ENCODE results near the gene ARL17B.
"Not testable (repeated sequence)": the region's sequence is repeated elsewhere in the genome, so short reads cannot be mapped to it uniquely, and the experiment has no call there.

ARL17B gene

DNA sequence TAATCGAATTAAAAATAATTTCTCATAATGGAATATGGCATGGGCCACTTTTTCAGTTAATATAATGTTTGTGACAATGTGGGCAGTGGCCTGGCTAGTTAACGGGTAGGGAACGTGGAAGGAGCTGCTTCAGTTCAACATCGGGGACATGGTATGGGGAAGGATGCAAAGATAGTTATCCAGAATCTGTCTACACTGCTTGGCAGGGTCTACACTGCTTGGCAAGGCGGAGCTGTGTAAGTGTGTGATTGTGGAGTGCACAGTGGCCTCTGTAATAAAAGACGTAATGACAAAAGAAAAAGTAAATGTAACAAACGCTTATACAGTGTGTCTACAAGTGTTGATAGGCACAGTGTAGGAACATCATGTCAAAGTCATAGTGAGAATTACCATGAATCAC lies 74.0 kb downstream of the ARL17B start:
- DNase-seq = not testable (repeated sequence)

DNA sequence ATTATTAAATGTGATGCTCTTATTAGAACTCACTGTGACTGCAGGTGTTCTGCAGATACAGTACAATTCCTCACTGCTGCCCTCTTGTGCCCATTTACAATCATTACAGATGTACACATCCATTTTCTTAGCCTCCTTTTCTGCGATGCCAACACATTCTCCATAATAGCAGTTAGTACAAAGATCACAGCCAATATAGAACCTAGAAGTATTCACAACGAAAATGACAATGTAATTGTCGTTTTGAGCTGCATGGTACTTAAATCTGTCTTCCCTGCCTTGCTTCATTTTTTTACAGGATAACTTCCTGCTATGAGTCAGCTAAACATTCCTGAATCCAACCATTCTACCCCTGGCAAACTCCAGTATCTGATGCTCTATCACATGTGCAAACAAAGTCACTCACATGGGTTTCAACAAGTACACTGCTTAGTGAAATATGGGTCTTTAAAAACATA lies 74.8 kb downstream of the ARL17B start:
- peak; percentile 50 for DNase-seq

DNA sequence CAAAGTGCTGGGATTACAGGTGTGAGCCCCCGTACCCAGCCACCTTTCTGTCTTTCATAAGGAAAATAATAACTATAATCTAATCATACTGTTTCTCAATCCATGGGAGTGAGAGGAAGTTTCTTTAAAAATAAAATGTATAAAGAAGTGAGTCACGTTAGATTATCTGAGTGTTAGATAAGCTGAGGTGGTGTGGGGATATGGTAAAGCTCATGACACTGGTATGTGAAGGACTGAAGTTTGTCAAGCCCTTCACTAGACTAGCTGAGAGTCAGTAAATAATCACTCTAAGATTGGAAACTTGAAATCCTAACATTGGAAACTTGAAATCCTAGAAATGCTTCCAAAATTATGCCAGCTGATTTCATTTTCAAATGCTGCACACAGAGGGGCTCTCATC lies 76.1 kb downstream of the ARL17B start:
- not testable (repeated sequence) for DNase-seq

DNA sequence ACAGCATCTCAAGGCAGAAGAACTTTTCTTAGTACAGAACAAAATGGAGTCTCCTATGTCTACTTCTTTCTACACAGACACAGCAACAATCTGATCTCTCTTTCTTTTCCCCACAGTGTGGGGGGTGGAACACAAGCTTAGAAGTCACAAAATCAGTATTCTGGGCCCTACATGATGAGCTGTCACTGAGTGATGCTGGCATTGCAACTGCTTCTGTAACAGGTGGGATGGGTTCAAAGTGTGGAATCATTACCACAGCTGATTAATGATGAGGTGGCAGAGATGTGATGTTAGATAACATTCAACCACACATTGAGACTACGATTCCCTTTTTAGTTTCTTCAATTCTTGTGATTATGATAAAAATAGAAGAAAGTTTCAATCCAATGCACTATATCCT lies 77.1 kb downstream of the ARL17B start:
- peak; percentile 62 for DNase-seq

DNA sequence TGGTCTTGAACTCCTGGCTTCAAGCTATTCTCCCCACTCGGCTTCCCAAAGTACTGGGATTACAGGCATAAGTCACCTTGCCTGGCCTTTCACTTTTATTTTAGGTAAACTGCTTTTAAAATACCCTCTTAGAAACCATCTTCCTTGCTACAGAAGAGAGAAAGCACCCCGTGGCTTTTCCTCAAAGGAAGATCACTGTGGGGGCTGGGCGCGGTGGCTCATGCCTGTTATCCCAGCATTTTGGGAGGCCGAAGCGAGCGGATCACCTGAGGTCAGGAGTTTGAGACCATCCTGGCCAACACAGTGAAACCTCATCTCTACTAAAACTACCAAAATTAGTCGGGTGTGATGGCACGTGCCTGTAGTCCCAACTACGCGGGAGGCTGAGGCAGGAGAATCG lies 78.9 kb downstream of the ARL17B start:
- DNase-seq = not testable (repeated sequence)

DNA sequence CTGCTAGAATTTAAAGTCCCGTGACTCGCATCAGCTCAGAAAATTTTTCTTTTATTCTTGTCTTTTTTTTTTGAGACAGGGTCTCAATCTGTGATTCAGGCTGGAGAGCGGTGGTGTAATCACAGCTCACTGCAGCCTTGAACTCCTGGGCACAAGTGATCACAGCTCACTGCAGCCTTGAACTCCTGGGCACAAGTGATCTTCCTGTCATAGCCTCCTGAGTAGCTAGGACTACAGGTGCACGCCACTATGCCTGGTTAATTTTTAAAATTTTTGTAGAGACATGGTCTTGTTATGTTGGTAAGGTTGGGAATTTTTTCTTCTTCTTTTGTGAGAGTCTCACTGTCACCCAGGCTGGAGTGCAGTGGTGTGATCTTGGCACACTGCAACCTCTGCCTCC lies 80.2 kb downstream of the ARL17B start:
- DNase-seq = not testable (repeated sequence)

DNA sequence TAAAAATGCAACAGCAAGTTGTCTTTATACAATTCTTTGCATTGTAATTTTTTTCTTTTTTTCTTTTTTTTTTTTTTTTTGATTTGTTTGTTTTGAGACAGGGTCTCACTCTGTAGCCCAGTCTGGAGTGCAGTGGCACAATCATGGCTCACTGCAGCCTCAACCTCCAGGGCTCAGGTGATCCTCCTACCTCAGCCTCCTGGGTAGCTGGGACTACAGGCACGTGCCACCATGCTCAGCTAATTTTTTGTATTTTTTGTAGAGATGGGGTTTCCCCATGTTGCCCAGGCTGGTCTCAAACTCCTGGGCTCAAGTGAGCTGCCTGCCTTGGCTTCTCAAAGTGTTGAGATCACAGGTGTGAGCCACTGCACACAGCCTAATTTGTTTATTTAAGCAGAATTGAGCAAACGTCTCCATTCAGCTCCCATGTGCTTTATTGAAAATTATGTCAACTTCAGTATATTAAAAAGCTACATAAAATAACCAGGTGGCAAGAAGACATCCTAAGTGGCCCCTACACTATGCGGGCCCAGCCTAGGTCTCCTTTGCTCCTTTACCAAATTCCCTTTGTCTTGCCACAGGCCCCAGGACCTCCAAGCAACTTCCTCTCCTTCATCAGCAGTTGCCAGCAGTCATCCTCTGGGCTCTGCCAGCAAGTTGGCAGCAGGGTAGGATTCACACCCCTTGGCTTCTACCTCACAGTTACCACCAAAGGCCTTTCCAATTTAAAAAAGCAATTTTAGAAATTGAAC lies 84.7 kb downstream of the ARL17B start:
- not testable (repeated sequence) for DNase-seq

DNA sequence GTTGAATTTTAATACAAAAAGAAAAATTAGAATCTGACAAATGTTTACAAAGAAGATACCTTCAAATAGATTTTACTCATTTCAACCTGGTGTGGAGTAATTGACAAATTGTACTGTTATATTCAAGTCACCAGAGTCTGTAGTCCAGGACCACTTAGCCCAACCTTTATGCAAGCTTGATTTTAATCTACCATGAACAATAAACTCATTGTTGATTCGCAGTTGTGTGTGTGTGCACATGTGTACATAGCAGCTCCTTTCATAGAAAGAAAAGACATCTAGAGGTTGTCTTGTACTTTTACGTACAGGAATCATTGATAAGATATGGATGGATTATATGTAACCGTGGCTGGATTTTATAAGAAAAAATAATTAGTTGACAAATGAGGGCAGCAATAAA lies 87.3 kb downstream of the ARL17B start:
- no peak for DNase-seq

DNA sequence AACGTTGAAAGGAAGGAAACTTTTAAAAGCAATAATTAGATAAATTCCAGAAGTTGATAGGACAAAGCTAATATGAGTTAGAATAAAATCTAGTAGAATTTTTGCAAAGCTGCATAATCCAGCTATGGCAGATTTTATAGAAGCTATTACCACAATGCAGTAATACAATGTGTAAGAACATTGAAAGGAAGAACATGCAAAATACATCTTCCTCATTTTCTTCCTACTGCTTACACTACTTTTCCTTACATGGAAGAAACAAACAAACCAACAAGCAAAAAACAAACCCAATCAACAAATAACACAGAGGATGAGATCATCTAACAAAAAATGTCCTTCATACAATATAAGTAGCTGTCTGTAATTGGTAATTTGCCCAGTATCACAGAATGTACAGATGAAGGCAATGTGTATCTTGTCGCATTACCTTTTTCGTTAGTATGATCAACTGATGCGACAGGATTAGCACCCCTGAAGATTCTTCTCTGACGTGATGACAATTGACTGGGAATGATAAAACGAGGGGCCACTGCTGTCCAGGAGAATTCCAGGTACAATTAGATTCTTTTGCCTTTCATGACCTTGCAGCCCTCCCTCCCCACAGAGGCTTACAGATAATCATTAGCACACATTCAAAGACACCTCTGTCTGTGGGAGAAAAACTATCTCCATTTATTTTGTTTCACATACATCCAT lies 87.9 kb downstream of the ARL17B start:
- DNase-seq = no peak

DNA sequence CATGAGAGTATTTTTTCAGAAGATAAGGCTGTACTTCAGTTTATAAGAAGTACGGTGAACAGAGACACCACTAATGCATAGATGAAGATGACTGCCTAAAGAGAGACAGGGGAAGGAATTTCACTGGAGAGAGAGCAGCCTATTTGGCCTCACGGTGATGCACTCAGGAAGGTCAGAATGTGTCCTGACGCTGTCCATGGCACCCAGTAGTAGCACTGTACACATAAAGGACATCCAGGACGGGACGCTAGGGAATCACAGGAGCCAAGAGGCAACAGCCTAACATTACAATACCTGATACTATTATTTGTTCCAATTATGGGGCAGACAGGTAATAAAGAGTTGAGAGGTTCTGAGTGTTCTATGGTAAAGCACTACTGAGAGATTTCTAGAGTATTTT lies 91.5 kb downstream of the ARL17B start:
- DNase-seq = no peak

DNA sequence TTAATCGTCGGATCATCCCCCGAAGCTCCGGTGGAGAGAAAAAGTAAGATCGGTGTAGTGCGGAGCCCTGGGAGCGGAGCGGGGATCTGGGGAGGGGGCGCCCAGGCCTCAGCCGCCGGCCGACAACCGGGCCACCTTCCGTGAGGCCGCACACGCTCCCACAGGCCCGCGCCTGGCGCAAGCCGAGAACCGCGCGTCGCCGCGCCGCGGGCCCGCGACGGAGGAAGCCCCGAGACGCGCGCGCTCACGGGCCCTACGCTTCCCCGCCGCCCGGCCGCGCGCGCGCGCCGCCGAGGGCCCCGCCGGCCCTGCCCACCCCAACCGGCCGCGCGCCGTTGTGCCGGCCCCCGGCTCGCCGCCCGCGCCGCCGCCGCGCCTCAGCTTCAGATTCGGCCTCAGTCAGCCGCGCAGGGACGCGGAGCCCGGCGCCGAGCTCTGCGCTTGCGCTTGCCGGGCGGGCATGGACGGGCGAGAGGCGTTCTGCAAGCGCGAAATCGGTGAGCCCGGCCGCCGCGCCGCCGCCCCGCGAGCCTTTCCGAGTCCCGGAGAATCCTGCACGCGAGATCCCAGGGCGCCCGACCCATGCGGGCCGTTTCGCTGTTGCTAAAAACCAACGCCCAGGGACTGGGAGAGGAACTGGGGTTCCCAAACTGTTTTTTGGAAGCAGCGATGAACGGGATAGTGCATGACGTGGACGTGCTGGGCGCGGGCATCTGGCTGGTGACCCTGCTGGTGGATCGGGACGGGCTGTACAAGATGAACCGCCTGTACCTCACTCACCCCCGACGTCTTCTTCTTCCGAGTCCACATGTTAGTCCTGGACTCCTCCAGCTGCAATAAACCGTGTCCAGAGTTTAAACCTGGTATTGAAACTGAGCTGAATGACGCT lies 94.7 kb downstream of the ARL17B start:
- DNase-seq = peak; percentile 89

DNA sequence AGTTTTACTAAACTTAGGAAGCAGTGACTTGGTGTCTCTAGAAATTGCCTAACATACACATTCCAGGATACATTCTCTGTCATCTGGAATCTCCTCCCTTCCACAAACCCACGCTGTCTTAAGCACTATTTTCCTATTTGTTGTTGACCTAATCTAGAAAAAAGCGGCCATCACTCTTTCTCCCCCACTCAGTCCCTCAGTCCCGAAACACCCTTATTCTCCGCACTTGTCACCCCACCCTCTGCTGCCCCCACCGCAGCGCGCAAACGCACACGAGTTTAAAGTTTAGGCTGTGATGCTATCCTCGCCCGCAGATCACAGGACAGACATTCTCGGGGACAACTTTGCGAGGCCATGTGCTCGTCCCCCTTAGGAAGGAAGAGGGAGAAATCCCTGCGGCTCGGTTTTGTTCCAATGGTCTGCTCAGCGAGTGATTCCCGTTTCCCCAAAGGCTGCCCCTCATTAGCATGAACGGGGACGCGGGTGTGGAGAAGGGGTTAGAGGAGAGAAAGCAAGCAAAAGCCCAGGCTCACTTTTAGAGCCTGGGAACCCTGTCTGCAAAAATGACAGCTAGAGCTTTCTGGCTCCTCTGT lies 95.4 kb downstream of the ARL17B start:
- not testable (repeated sequence) for DNase-seq

DNA sequence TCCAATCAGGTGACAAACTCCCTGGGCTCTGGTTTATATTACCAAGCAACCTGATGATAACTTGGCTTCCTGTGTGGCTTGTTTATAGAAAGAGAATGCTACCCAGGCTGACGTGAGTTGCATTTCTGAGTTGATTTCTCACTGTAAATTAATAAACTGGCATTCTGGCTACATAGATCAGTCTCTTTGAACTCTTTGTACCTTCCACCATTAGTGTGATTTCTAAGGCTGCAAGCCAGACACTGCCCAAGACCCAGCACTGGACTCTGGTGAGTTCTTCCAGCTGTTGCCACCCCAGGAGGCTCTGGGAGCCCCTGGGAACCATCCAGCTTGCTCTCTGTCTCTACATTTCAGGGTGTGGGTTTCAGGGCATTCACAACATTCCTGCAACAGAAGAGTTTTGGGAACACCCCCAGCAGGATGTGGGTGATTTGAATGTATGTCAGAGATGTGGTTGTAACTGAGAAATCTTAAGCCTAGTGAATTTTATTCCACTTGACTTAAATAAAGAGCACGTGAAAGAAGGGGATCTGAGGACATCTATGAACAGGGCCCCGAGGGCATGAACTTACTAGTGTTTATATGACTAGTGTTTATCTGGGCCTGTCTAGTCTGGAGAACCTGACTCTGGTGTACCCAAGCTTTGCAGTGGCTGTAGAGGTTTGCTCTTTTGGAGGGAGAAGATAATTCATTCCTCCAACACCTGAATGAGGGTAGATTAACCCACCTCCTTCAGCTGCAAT lies 96.9 kb downstream of the ARL17B start:
- no peak for DNase-seq

DNA sequence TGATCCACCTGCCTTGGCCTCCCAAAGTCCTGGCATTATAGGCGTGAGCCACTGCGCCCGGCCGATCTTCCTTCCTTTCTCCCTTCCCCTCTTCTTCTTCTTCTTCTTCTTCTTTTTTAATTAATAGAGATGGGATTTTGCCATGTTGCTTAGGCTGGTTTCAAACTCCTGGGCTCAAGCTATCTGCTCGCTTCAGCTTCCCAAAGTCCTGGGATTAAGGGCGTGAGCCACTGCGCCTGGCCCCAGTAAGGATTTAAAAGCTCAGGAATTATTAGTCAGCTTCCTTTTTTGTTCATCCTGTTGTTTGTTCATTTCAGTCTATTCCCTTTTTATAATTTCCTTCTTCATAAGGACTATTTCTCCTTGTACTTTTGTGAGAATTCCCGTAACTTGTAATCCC lies 99.3 kb downstream of the ARL17B start:
- DNase-seq = no peak

DNA sequence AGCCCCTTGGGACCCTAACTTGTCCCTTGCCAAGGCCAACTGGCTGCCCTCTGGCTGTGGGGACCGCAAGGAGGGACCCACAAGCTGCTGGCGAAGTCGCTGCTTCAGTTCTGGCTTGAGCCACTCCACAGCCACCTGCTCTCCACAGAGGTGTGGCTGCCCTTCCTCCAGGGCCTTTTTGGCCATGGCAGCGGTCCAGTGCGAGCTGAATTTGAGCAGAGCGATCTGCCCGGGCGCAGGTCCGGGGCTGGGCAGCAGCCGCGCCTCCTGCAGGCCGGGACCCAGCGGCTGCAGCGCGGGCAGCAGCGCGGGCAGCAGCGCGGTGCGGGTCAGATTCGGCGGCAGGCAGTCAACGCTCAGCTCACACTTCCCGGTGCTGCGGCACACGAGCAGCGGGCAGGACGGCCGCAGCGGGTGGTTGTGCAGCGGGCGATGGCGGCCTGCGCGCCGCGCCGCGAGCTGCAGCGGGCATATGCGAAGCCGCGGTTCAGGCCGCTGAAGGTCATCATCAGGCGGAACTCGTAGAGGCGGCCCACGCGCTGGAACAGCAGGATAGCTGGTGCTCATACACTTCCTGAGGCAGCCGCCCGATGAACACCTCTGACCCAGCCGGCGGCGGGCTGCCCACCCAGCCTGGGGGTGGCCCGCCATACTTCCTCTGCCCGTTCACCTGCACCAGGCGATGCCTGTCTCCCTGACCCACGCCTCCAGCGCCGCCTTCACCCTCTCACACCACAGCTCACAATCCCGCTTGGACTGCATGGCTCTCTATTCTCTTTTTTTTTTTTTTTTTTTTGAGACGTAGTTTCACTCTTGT lies 101.5 kb downstream of the ARL17B start:
- not testable (repeated sequence) for DNase-seq

DNA sequence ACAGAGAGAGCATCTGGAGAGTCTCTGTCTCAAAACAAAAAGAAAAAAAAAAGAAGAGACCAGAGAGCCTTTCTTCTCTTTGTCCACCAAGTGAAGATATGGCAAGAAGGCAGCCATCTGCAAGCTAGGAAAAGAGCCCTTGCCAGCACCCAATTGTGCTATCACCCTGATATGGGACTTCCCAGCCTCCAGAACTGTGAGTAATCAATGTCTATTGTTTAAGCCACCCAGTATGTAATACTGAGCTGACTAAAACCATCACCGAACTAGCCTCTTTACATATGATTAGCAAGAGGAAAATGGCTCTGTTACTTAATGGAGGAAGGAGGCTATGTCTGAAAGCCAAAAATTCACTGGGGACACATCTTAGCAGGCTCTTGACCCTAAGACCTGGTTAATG lies 105.2 kb downstream of the ARL17B start:
- not testable (repeated sequence) for DNase-seq

DNA sequence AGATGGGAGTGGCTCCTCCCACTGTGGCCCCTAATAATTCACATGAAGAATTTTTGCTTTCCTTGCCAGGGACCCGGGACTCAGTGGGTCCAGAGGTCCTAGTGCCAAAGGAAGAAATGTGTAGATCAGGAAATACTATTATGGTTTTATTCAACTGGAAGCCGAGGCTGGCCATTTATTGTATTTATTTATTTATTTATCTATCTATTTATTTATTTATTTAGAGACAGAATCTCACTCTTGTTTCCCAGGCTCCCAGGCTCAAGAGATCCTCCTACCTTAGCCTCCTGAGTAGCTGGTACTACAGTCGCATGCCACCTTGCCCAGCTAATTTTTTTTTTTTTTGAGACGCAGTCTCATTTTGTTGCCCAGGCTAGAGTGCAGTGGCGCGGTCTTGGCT lies 107.4 kb downstream of the ARL17B start:
- DNase-seq = not testable (repeated sequence)

DNA sequence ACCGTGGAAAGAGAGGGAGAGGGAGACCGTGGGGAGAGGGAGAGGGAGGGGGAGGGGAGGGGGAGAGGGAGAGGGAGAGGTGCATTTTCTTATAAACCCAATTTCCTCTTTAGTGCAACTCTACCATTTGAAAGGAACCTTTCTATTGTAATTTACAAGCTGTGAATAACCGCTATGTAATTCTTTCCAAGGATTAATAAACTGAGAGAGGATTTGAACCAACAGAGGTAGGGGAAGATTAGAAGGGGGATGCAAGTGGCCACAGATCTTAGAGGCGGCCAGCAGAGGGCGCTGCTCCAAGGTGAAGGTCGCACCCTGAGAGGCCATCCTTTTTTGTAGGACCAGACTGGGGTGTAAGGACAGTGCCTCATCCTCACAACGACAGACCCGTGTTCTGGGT lies 107.8 kb downstream of the ARL17B start:
- DNase-seq = peak; percentile 84

DNA sequence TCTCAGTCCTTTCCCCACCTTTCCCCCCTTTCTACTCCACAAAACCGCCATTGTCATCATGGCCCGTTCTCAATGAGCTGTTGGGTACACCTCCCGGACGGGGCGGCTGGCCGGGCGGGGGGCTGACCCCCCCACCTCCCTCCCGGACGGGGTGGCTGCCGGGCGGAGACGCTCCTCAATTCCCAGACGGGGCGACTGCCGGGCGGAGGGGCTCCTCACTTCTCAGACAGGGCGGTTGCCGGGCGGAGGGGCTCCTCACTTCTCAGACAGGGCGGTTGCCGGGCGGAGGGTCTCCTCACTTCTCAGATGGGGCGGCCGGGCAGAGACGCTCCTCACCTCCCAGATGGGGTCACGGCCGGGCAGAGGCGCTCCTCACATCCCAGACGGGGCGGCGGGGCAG lies 108.8 kb downstream of the ARL17B start:
- DNase-seq = not testable (repeated sequence)

DNA sequence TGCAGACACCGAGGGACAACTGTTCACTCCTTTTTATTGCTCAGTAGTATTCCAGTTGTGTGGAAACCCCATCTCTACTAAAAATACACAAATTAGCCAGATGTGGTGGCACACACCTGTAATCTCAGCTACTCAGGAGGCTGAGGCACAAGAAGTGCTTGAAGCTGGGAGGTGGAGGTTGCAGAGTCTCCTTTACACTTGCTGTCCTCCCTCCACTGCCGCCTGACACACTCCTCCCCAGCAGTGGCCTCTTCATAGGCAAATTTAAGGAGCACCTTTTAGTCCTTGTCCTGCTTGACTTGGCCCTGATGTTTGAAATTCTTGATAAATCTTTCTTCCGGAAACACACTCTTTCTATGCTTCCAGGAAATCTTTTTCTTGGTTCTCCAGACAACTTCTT lies 112.4 kb downstream of the ARL17B start:
- DNase-seq = not testable (repeated sequence)

Data from activated naive CD4-positive, alpha-beta T cell treated with Interleukin-2 at 50 U/mL for 16 hours (primary cell).